WTC11 (cell line): ENCODE data around the gene IFRD2. TPM values are rescaled to one million over a fixed set of nuclear protein-coding genes. Genes with fewer than 3 reads are reported as not detected.

ENCODE experiments used
- ATAC-seq: fragments of 200-7000 bp; cut with Tn5 transposase; 2 replicates; pipeline ENCODE4 v1.10.0; 2021; ENCODE audit warnings: mild to moderate bottlenecking, moderate library complexity
- CTCF ChIA-PET: fragments of 300-600 bp; sonication (Branson Sonifier 250); formaldehyde crosslinking; loops from one replicate; lab custom pipeline; 2021; ENCODE audit warnings: antibody characterized with exemption; lab: Charles Lee
- POLR2A ChIA-PET: fragments of 350-600 bp; sonication (Branson Sonifier 250); formaldehyde crosslinking; loops from one replicate; lab custom pipeline; 2021; ENCODE audit warnings: antibody characterized with exemption; lab: Charles Lee
- DNase-seq: peaks from one replicate; pipeline ENCODE4 v3.0.0; 2021; ENCODE audit warnings: low spot score
- H3K27ac Mint-ChIP-seq: 2 replicates; pipeline ENCODE4 v1.8.0; 2021; ENCODE audit warnings: mixed read lengths
- H3K27me3 Mint-ChIP-seq: 2 replicates; pipeline ENCODE4 v1.8.0; 2021; ENCODE audit warnings: low read depth, mild to moderate bottlenecking, moderate library complexity, mixed read lengths
- H3K36me3 Mint-ChIP-seq: 2 replicates; pipeline ENCODE4 v1.8.0; 2021; ENCODE audit warnings: mixed read lengths
- H3K4me1 Mint-ChIP-seq: 2 replicates; pipeline ENCODE4 v1.8.0; 2022; ENCODE audit warnings: mixed read lengths
- H3K4me3 Mint-ChIP-seq: 2 replicates; pipeline ENCODE4 v1.8.0; 2021; ENCODE audit warnings: mild to moderate bottlenecking, moderate library complexity, mixed read lengths
- H3K9me3 Mint-ChIP-seq: 2 replicates; pipeline ENCODE4 v1.8.0; 2021; ENCODE audit warnings: mixed read lengths
- AR ChIP-seq: fragments of 250-450 bp; sonication (Bioruptor Pico); IDR thresholded peaks from 2 replicates; pipeline ENCODE4 v1.9.0; 2021; ENCODE audit warnings: mild to moderate bottlenecking
- ATF1 ChIP-seq: sonication (generic); formaldehyde crosslinking; IDR thresholded peaks from 2 replicates; pipeline ENCODE4 v1.8.1; 2023; ENCODE audit warnings: mild to moderate bottlenecking, moderate library complexity, missing genetic modification reagents
- E2F4 ChIP-seq: sonication (generic); formaldehyde crosslinking; IDR thresholded peaks from 2 replicates; pipeline ENCODE4 v1.8.1; 2022; ENCODE audit warnings: low read depth, mild to moderate bottlenecking, moderate library complexity, missing genetic modification reagents, borderline replicate concordance
- FOXP1 ChIP-seq: sonication (generic); formaldehyde crosslinking; IDR thresholded peaks from 2 replicates; pipeline ENCODE4 v1.8.0; 2022; ENCODE audit warnings: missing genetic modification reagents, mild to moderate bottlenecking, moderate library complexity, borderline replicate concordance
- FOXP4 ChIP-seq: sonication (generic); formaldehyde crosslinking; IDR thresholded peaks from 2 replicates; pipeline ENCODE4 v1.8.0; 2022; ENCODE audit warnings: mild to moderate bottlenecking, missing genetic modification reagents
- GABPB1 ChIP-seq: sonication (generic); formaldehyde crosslinking; IDR thresholded peaks from 2 replicates; pipeline ENCODE4 v1.8.1; 2023; ENCODE audit warnings: mild to moderate bottlenecking, missing genetic modification reagents
- IRF2 ChIP-seq: sonication (generic); formaldehyde crosslinking; IDR thresholded peaks from 2 replicates; pipeline ENCODE4 v1.8.0; 2022; ENCODE audit warnings: low read depth, missing genetic modification reagents, borderline replicate concordance
- PRDM15 ChIP-seq: sonication (generic); formaldehyde crosslinking; IDR thresholded peaks from 2 replicates; pipeline ENCODE4 v1.8.0; 2022; ENCODE audit warnings: missing genetic modification reagents
- SP1 ChIP-seq: sonication (generic); formaldehyde crosslinking; conservative IDR thresholded peaks from 2 replicates; pipeline ENCODE4 v1.8.1; 2022; ENCODE audit warnings: missing genetic modification reagents
- ZNF425 ChIP-seq: fragments of 250-450 bp; sonication (Bioruptor Pico); conservative IDR thresholded peaks from 2 replicates; pipeline ENCODE4 v1.9.0; 2021; ENCODE audit warnings: mild to moderate bottlenecking
- total RNA-seq: library from RNA; stranded (reverse); gene quantifications from 3 replicates; pipeline ENCODE4 v1.2.3, GENCODE V29; 2021

IFRD2 gene
- total RNA-seq, 1 experiment from 2014 or later, result 92.0 TPM

GRCh38 chr3:50303013-50303815, 11.0 kb upstream of the IFRD2 start, which contains the start of gene HYAL1 (continued):
- TF ChIP-seq ZNF425 (no peak), FOXP1 (CRISPR knock-in tag) (0 out of 2 replicates have a peak, but pooled peaks have one; percentile 24), SP1 (peak; percentile 51; the same call in 1 of the 2 replicates), IRF2 (CRISPR knock-in tag) (no peak), E2F4 (CRISPR knock-in tag) (no peak), AR (CRISPR knock-in tag) (no peak), GABPB1 (no peak), FOXP4 (no peak), PRDM15 (CRISPR knock-in tag) (no peak)

- no peak for TF ChIP-seq ATF1 (CRISPR knock-in tag)
- Mint-ChIP-seq H3K27ac (peak overlapping the region; percentile 36; the same call in 1 of the 2 replicates), H3K27me3 (no peaks in the 10 kb centered on the region; the same call in 1 of the 2 replicates), H3K9me3 (peaks cover 10% of the 10 kb centered on the region; the same call in 1 of the 2 replicates), H3K4me3 (no peak overlapping the region), H3K36me3 (0 out of 2 replicates have a peak, but pooled peaks cover 4% of the 10 kb centered on the region), H3K4me1 (peaks cover 22% of the 10 kb centered on the region)
- DNase-seq, result no peak
- CTCF ChIA-PET, result interaction anchor here (1.1 to 5.9 kb wide), 12 partner anchors 13 to 108 kb away, joined by 3 to 95 read pairs (median 6); partner anchors contain the start of genes HYAL2, RASSF1 and TUSC2
- POLR2A ChIA-PET, result interaction anchor here (1.4 kb wide), 1 partner anchor 25 kb away, joined by 3 read pairs; the partner anchor contains the start of gene TUSC2
- ATAC-seq, result no peak
Observed at GRCh38 chr3:50302095-50303012, 10.1 kb upstream of the IFRD2 start.
